Measurements from ENCODE around the gene FAM3A.

GRCh38 chrX:154529206-154529612 is 13.2 kb upstream of the FAM3A start:
- TF ChIP-seq CTCF (conservative IDR thresholded peaks at IDR 0.05) (no peak), EZH2 (IDR thresholded peaks at IDR 0.05; ENCODE audit: low read depth) (no peak)

All from PC-9 (cell line).